Prostate gland (tissue), 2 donors: Measurements from ENCODE around the gene TYMS.

ENCODE experiments used
- POLR2A ChIP-seq: fragments of 450-650 bp; IDR thresholded peaks from one replicate; pipeline ENCODE4 v1.6.1; 2016; ENCODE audit warnings: antibody characterized with exemption, mild to moderate bottlenecking
- POLR2AphosphoS5 ChIP-seq: sonication (generic); formaldehyde crosslinking; IDR thresholded peaks from one replicate; pipeline ENCODE4 v1.6.1; 2017; ENCODE audit warnings: antibody characterized with exemption
- TF ChIP-seq, protein P1 (sequence below), 4 experiments: fragments of 200-600 bp in 2 of 4; fragments of 450-650 bp in 2 of 4; sonication (generic) in 2 of 4; IDR thresholded peaks; 1 replicate in 3 of 4; 2 replicates in 1 of 4; pipeline ENCODE4 v1.5.1; 2016 to 2019; ENCODE audit warnings: antibody characterized with exemption in 4 of 4, mild to moderate bottlenecking in 2 of 4, moderate library complexity in 2 of 4

DNA sequence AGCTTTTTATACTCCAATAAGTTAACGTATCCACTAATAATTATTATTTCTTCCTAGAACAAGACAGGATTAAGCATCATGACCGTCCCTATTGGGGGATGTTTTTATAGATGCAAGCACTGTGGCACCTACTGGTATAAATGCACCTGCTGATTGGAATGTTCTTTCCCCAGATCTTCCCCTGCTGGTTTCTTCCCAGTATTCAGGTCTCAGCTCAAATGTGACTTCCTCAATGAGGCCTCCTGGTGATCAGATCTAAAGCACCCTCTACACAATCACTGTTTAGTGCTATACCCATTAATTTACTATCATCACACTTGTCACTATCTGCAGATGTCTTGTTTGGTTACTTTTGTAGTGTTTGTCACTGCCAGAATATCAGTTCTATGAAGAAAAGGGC lies 3.9 kb upstream of the TYMS start:
- TF ChIP-seq POLR2AphosphoS5 (no peak), POLR2A (no peak)
- TF ChIP-seq, protein P1, sequence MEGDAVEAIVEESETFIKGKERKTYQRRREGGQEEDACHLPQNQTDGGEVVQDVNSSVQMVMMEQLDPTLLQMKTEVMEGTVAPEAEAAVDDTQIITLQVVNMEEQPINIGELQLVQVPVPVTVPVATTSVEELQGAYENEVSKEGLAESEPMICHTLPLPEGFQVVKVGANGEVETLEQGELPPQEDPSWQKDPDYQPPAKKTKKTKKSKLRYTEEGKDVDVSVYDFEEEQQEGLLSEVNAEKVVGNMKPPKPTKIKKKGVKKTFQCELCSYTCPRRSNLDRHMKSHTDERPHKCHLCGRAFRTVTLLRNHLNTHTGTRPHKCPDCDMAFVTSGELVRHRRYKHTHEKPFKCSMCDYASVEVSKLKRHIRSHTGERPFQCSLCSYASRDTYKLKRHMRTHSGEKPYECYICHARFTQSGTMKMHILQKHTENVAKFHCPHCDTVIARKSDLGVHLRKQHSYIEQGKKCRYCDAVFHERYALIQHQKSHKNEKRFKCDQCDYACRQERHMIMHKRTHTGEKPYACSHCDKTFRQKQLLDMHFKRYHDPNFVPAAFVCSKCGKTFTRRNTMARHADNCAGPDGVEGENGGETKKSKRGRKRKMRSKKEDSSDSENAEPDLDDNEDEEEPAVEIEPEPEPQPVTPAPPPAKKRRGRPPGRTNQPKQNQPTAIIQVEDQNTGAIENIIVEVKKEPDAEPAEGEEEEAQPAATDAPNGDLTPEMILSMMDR (IDR thresholded peaks at IDR 0.05): no peak
